GM18526 (cell line): ENCODE results near the gene SMTNL2.

Experiments
- POLR2A ChIP-seq: IDR thresholded peaks from 3 replicates; pipeline ENCODE4 v1.6.1; 2011; ENCODE audit not compliant: insufficient read length; ENCODE audit errors: extremely low read depth

SMTNL2 gene

DNA sequence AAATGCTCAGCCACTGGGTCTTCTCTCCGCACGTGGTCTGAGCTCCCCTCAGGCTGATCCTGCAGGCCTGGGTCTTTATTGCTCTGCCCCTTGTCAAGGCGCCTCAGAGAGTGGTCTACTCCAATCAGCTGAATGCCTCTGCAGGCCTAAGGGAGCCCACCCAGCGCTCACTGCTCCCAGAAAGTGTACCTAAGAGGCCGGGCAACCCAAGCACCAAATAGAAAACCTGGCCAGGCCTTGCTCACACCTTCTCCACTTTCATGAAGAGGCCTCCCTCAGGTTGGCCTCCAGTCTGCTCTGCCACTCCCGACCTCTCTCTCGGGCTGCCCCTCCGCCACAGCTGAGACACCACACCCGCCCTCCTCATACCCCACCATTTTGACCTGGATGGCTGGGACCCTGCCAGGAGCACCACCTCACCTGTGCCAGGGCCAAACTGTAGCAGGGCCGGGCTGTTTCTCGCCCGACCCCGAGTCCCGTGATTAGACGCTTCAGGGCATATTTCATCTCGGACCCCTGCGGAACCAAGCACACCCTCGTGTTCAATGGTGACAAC lies 29.8 kb upstream of the SMTNL2 start:
- no peak for TF ChIP-seq POLR2A

DNA sequence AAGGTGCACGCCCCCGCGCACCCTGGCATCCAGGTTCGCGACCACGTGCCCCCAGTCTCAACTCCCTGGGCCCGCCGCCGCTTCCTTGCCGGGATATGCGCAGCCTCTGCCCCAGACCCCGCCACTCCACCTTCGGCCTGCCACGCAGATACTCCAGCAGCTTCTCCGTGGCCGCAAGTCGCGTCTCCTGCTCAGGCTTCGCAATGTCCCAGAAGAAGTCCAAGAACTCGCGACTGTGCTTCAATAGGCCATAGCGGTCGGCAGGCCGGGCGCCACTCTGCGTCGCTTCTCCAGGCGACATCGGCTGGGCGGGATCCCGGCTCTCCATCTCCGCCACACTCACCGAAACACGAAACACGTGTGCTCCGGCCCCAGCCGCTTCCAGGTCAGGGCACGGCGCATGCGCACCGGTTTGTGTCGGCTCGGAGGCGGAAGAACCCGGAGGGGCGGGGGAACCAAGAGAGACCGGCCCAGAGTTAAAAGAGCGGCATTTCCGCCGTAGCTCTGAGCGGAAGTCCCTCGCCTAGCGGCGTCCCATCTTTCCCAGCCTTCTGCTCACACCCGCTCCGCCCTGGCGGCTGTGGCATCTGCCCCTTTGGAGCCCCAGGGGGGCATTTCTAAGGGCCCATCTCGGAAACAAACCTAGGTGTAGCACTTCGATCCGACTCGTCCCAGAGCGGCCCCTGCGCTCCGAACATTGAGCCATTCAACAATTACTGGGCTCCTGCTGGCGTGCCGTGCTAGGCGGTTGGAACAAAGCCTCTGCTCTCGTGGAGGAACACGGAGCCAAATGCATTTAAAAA lies 29.1 kb upstream of the SMTNL2 start, which contains the start of gene MYBBP1A:
Gene MYBBP1A, minus strand, starts transcription at position 388 of the 803 bp plus-strand sequence. Its CDS starts 60 bp downstream, at position 328.
- TF ChIP-seq POLR2A, result peak; percentile 97

DNA sequence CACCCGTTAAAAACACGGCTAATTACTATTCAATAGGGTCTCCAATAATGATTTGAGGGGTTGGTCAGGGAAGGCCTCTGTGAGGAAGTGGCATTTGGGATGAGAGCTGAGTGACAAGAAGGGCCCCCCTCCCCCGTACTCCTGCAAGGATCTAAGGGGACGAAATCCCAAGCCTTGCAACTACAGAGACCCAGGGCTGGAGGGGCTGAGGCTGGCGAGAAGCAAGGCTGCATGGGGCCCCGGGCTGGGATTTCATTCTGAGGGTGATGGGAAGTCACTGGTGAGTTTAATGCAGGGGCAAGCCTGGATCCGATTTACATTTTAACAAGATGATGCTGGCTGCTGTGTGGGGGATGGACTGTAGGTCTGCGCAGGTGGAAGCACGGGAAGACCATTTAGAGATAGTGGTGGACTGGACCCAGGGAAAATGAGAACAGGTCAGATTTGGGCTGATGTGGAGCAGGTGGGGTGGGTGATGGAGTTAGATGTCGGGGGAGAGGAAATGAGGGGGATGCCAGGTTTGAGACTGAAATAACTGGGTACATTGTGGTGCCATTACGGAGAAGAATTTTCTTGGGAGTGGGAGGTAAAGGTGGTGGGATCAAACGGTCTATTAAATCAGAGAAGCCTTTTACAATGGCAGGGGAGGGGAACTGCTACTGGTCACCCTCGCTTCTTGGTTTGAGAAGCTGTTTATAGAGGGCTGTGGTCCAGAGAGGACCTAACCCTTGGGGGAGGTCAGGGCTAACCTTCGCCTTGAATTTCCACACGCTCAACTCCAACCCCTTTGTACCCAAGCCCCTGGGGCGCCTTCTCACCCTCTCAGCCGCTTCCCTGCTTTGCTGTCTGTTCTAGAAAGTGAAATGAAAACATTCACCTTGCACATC lies 28.2 kb upstream of the SMTNL2 start:
- TF ChIP-seq POLR2A, result no peak

DNA sequence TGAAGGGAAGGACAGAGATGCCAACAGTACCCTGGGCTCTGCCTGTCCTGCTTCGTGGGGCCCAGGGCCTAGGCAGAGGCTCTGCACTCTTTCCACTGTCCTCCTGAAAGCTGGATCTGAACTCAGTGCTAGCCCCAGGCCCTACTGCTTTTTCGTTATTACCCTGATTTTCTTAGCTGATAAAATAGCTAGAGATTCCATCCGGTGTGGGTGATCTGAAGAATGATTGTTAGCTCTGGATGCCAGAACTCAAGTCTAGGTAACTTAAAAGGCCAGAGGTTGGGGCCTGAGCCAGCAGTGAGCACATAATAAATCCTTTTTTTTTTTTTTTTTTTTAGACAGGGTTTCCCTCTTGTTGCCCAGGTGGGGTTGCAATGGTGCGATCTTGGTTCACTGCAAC lies 27.3 kb upstream of the SMTNL2 start:
- no peak for TF ChIP-seq POLR2A

DNA sequence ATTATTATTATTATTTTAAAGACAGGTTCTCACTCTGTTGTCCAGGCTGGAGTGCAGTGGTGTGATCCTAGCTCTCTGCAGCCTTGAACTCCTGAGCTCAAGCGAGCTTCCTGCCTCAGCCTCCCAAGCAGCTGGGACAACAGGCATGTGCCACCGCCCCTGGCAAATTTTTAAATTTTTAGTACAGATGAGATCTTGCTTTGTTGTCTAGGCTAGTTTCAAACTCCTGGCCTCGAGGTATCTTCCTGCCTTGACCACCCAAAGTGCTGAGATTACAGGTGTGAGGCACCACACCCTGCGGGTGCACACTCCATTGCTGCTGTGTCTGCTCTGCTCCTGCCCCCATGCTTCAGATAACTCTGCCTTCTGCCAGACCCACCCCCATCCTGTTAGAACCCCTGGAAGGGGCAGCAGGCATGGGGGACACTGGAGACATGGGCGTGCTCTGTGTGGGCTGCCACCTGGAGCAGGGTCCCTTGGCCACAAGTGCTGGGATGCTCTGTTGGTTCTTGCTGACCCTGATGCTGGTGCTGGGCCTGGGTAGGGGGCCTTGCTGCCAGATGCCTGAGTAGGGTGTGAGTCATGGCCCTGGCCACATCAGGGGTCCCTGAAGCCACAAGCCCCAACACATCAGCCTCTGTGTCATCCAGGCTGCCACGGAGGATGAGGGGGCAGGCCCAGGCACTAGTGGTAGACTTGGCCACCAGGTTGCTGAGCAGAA lies 26.5 kb upstream of the SMTNL2 start:
- no peak for TF ChIP-seq POLR2A

DNA sequence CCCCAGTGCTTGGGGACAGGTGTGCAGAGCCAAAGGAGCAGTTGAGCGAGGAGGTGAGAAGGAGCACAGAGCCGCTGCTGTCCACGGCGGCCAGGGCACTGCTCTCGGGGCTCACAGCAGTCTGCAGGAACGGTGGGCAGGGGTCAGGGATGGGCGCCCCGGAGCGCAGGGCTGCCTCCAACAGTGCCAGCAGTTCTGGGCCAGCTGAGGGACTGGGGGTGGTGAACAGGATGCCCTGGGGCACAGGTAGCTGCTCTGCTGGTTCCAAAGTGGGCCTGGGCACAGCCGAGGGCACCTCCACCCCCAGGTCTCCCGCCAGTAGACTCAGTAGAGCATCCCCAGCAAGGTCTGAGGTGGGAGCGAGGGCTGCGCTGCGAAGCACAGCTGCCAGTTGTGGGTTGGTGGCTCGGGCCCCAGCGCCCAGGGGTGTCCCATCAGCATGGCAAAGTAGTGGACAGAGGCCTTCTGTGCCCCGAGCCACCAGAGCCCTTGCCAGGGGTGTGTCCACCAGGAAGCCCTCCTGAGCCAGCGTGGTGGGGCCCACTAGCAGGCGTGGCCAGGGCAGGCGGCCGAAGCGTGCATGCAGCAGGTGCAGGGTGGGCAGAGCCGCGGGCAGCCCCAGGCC lies 25.9 kb upstream of the SMTNL2 start:
- no peak for TF ChIP-seq POLR2A

DNA sequence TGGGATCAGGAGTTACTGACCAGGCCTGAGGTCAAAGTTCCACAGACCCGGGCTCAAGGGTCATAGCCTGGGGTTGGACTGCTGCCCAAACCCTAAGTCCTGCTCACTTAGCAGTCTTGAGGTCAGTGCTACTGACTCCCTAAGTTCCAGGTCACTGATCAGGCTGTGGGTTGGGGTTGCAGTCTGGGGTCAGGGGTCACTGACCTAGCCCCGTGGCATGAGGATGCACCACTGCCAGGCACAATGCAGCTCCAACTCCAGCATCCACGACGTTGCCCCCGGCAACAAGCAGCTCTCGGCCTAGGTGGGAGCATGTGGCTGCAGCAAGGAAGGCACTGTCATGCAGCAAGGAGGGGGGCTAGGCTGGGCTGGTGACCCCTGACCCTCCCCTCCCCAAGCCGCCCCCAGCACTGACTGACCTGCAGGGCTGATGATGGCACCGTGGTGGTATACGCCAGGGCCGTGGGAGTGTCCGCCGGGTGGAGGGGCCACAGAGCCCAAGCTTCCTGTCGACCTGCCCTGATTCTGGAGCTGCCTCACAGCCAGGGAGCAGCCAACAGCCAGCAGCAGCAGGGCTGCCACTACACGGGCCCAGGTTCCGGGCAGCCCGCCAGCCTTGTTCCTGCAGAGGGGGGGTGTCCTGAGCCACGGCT lies 25.1 kb upstream of the SMTNL2 start:
- TF ChIP-seq POLR2A, result no peak

DNA sequence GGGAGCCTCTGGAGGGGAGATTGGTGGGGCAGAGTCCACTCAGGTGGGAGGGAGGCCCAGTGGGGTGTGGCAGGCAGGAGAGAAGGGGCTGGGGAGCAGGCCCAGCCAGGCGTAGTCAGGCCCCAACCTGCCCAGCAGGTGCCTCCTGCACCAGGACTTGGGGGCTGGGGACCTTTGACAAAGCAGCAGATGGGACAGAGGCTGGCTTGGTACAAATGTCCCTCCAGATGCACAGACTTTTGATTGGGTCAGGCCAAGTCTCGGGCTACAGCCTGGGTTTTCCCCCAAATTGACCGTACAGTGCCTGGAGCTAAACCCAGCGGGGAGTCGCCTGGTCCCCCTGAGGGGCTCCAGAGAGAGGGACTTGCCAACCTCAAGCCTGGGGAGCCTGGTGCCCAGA lies 24.4 kb upstream of the SMTNL2 start:
- no peak for TF ChIP-seq POLR2A

DNA sequence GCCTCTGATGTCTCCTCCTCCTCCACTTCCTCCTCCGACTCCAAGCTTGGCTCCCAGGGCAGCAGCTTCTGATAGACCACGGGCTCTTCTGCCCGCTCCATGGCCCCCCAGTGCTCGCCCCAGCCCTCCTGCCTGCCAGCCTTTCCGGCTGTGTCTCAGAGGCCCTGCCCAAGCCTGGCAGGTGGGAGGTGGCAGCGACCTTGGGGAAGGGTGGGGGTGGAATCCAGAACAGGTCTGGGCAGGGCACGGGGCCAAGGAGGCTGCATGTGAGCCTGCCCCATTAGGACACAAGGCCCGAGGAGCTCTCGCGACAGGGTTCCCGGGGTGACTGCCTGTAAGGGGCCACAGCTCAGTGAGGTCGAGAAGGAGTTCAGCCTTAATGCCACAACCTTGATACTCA lies 23.9 kb upstream of the SMTNL2 start, which contains the start of gene GGT6:
Gene GGT6, minus strand, starts transcription at position 157 of the 400 bp plus-strand sequence. Its CDS starts 56 bp downstream, at position 101.
- TF ChIP-seq POLR2A, result no peak

DNA sequence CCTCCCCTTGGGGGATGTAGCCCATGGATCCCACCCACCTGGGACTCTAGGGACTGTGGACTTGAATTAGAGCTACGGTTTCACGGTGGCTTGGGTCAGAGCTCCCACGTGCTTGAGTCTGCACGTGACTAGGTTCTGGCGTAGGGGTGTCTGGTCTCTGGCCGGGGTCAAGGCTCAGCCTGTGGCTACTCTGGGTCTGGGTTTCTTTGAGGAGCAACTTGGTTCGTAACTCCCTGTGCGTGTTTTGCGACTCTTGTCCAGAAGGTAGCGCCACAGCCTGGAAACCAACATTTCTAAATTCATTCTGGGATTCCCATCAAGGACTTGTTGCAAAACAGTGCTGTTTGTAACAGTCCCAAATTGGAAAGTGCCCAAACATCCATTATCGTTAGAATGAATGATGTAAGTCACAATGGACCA lies 23.5 kb upstream of the SMTNL2 start:
- no peak for TF ChIP-seq POLR2A

DNA sequence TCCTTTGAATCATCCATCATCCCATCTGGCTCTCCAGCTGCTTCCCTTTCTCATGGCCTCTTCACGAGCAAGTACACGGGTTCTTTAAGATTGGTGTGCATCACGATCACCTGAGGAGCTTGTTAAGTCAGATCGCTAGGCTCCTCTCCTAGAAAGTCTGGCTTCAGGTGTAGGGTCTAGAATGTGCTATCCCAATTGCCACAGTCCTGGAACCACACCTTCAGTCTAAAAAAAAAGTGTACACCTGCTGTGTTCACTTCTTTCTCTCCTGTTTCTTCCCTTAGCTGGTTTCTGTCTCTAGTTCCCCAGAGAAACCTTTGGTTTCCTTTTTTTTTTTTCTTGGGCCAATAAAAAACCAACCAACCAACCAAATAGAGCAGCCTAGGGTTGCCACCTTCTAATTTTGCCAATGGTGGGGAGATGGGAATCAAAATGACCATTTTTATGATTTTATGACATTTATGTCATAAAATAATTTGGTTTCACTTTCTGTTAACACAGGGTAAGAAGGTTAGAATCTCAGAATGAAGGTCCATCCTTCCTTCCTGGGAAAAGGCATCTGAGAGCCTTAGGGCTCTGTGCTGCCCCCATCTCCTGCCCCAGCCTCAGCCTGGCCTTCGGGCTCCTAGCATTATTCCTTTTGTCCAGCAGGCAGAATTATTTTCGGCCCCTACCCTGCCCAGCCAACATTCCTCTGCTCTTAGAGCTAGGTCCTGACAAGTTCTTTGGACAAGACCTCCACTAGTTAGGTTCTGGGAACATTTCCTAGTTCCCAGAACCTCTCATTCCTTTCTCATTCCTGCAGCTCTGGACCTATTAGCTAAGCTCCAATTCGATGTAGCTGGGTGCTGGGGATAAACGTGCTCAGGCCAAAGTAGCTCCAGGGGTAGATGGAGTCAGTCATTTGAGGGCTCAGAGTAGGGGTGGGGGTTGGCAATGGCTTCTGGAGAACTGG lies 22.0 kb upstream of the SMTNL2 start:
- no peak for TF ChIP-seq POLR2A

DNA sequence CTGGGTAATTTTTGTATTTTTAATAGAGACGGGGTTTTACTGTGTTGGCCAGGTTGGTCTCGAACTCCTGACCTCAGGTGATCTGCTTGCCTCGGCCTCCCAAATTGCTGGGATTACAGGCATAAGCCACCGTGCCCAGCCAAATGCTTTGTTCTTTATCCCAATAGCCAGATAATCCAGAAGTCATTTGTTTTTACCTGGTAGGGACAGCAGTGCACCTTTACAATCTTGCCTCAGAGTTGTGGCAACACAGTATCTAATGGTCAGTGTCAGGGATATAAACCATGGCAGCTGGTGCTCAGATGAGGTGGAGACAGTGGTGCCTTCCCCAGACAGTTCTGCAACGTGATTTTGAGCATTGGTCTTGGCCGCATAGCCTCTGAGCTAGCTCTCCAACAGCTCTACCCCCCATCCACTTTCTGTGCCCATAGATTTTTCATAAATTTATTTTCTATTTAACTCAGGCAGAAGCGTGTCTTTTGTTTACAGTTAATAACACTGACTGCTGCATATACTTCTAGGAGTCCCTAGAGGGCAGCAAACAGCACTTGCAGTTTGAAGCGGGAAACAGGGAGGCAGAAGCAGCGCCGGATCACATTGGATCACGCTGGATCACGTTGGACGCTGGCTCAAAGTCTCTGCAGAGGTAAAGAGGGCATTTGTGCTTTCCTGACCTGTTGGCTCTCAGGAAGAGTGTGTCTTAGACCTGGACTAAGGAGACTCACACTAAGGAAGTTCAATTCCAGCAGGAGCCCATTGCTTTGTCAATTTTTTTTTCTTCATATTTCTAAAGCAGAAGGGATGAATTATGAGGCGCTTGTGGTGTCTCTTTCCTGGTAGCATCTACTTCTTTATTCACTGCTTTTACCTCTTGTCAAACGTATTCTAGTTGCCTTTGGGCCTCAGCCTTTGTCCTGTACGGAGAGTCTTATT lies 18.9 kb upstream of the SMTNL2 start:
- no peak for TF ChIP-seq POLR2A
